Measurements from ENCODE around the gene NARS2. TPM values are rescaled to one million over a fixed set of nuclear protein-coding genes. Genes with fewer than 3 reads are reported as not detected.

The NARS2 gene
- total and polyA plus RNA-seq, 10 of the 15 experiments (the other 5 are each of a cell fraction or from before 2014, with no cell fraction given), result 22.2 to 45.3 (median 36.3) TPM

DNA sequence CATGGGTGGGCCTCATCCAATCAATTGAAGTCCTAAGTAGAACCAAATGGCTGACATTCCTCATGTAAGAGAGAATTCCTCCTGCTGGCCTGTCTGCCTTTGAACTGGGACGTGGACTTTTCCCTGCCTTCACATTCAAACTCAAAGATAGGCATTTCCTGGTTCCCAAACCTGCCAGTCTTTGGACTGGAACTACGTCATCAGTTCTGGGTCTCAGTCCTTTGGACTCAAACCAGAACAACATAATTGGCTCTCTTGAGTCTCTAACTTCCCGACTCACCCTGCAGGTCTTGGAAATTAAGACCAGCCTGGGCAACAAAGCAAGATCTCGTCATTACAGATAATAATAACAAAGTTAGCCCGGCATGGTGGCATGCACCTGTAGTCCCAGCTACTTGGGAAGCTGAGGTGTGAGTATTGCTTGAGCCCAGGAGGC, 38.7 kb upstream of the NARS2 start:
- Histone ChIP-seq H4K20me1 (ENCODE audit: control insufficient read depth, insufficient read depth) (no peaks in the 10 kb centered on the region), H2AFZ (ENCODE audit: control insufficient read depth, low read depth, low read length) (no peak overlapping the region), H3K27me3 (replicated peaks in 1 of 2; ENCODE audit: control insufficient read depth in 2 of 2, insufficient read depth in 2 of 2, low read length in 1 of 2) (no peaks in the 10 kb centered on the region), H3K4me3 (no peak overlapping the region), H3K9me3 (replicated peaks; ENCODE audit: control insufficient read depth, insufficient read depth, low read length) (no peaks in the 10 kb centered on the region), H3K9ac (ENCODE audit: control insufficient read depth, insufficient read depth, low read length) (no peak overlapping the region), H3K27ac (ENCODE audit: control insufficient read depth, insufficient read depth) (no peak overlapping the region), H3K36me3 (ENCODE audit: control insufficient read depth in 2 of 2, insufficient read depth in 2 of 2, low read length in 1 of 2) (no peaks in the 10 kb centered on the region), H3K4me1 (ENCODE audit: control insufficient read depth, insufficient read depth, low read length) (no peaks in the 10 kb centered on the region), H3K79me2 (ENCODE audit: control insufficient read depth, insufficient read depth, low read length) (no peaks in the 10 kb centered on the region), H3K4me2 (ENCODE audit: control insufficient read depth, insufficient read depth) (no peak overlapping the region)
- intact Hi-C loops (cut with micrococcal nuclease; ENCODE audit: unreplicated experiment), result no loop called here
- FAIRE-seq, result no peak
- no peak for ATAC-seq
- 23% methylated on average over 5 of the region's 5 CpGs for WGBS (ENCODE audit: insufficient coverage, insufficient replicate concordance, low lambda C conversion rate, missing lambda C conversion rate)
- ChIA-PET CTCF (no interaction called here), SMC1A (ENCODE audit: uncharacterized antibody, unreplicated experiment) (no interaction called here), POLR2A (no interaction called here), RAD21 (ENCODE audit: unreplicated experiment) (no interaction called here)
- TF ChIP-seq NFYB (IDR thresholded peaks at IDR 0.05; ENCODE audit: insufficient read depth, low read depth, low read length) (no peak), CREB1 (IDR thresholded peaks at IDR 0.05; ENCODE audit: low read depth) (no peak), SKIL (IDR thresholded peaks at IDR 0.05; ENCODE audit: low read depth, poor library complexity, severe bottlenecking) (no peak), JUND (IDR thresholded peaks at IDR 0.05; ENCODE audit: low read depth, low read length) (no peak), MAX (IDR thresholded peaks at IDR 0.05; ENCODE audit: low read depth, low read length) (no peak), STAT3 (IDR thresholded peaks at IDR 0.05; ENCODE audit: low read depth, low read length) (no peak), POLR2AphosphoS5 (IDR thresholded peaks at IDR 0.05; ENCODE audit: low read length) (no peak), PAX5 (IDR thresholded peaks at IDR 0.05; ENCODE audit: borderline replicate concordance, low read depth, low read length) (no peak), RBBP5 (conservative IDR thresholded peaks at IDR 0.05) (no peak), MYB (IDR thresholded peaks at IDR 0.05; ENCODE audit: borderline replicate concordance, low read depth, low read length) (no peak), IKZF2 (IDR thresholded peaks at IDR 0.05) (no peak), GABPA (IDR thresholded peaks at IDR 0.05; ENCODE audit: low read depth) (no peak), EP300 (IDR thresholded peaks at IDR 0.05; ENCODE audit: borderline replicate concordance in 1 of 2, control insufficient read depth in 1 of 2, low read depth in 2 of 2, low read length in 2 of 2) (no peak), CEBPB (IDR thresholded peaks at IDR 0.05; ENCODE audit: borderline replicate concordance in 1 of 2, low read depth in 2 of 2, low read length in 2 of 2) (no peak), NR2C1 (IDR thresholded peaks at IDR 0.05) (no peak), IRF5 (IDR thresholded peaks at IDR 0.05; ENCODE audit: borderline replicate concordance) (no peak), ASH2L (IDR thresholded peaks at IDR 0.05; ENCODE audit: borderline replicate concordance, low read depth) (no peak)
- TF ChIP-seq, protein P1, sequence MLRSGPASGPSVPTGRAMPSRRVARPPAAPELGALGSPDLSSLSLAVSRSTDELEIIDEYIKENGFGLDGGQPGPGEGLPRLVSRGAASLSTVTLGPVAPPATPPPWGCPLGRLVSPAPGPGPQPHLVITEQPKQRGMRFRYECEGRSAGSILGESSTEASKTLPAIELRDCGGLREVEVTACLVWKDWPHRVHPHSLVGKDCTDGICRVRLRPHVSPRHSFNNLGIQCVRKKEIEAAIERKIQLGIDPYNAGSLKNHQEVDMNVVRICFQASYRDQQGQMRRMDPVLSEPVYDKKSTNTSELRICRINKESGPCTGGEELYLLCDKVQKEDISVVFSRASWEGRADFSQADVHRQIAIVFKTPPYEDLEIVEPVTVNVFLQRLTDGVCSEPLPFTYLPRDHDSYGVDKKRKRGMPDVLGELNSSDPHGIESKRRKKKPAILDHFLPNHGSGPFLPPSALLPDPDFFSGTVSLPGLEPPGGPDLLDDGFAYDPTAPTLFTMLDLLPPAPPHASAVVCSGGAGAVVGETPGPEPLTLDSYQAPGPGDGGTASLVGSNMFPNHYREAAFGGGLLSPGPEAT (IDR thresholded peaks at IDR 0.05; ENCODE audit: low read depth), result no peak
- in situ Hi-C loops (cut with MboI), result no loop called here
- no peak for DNase-seq (ENCODE audit: low read depth, low spot score)
- BruUV-seq (replicated peaks), result no TSS peak
